ENCODE measurements around the gene ARL8A. TPM values are rescaled to one million over a fixed set of nuclear protein-coding genes. Genes with fewer than 3 reads are reported as not detected.

The ARL8A gene
- total and polyA plus RNA-seq, 10 donors: 16.2 to 104 (median 47.6) TPM

GRCh38 chr1:202107321-202107761, 37.2 kb downstream of the ARL8A start:
- intact Hi-C loops (cut with DNase I; ENCODE audit: low total_unique reads): no loop called here
- DNase-seq: no peak
- no peaks in the 10 kb centered on the region for H3K9me3 ChIP-seq
- H3K36me3 ChIP-seq: no peaks in the 10 kb centered on the region
- 60 to 81% (median 72%) methylated on average over 2 to 5 of the region's 5 CpGs for WGBS, 5 donors
- no peak overlapping the region for H3K4me3 ChIP-seq
- no peak overlapping the region for H3K27ac ChIP-seq
- peaks cover 0 to 7% (median 0%) of the 10 kb centered on the region in 6 donors for H3K4me1 ChIP-seq
- H3K27me3 ChIP-seq (replicated peaks in 1 of 7): no peaks in the 10 kb centered on the region
- TF ChIP-seq POLR2AphosphoS5 (IDR thresholded peaks at IDR 0.05) (no peak), POLR2A (IDR thresholded peaks at IDR 0.05) (no peak), CTCF (IDR thresholded peaks at IDR 0.05 in 8 of 11, conservative IDR thresholded peaks at IDR 0.05 in 3 of 11) (no peak)

GRCh38 chr1:202106340-202107254, 37.9 kb downstream of the ARL8A start:
- Histone ChIP-seq H3K4me3 (no peak overlapping the region), H3K4me1 (peaks cover 0 to 7% (median 0%) of the 10 kb centered on the region in 6 donors), H3K27ac (no peak overlapping the region), H3K27me3 (replicated peaks in 1 of 7) (no peaks in the 10 kb centered on the region), H3K9me3 (no peaks in the 10 kb centered on the region), H3K36me3 (no peaks in the 10 kb centered on the region)
- DNase-seq: no peak
- TF ChIP-seq POLR2AphosphoS5 (IDR thresholded peaks at IDR 0.05) (no peak), POLR2A (IDR thresholded peaks at IDR 0.05) (no peak), CTCF (IDR thresholded peaks at IDR 0.05 in 8 of 11, conservative IDR thresholded peaks at IDR 0.05 in 3 of 11) (no peak)
- WGBS, 5 donors: 74 to 86% (median 83%) methylated on average over 8 to 10 of the region's 10 CpGs
- intact Hi-C loops (cut with DNase I; ENCODE audit: low total_unique reads): no loop called here

GRCh38 chr1:202105571-202106339, 38.8 kb downstream of the ARL8A start:
- DNase-seq: no peak
- no peaks in the 10 kb centered on the region for H3K27me3 ChIP-seq (replicated peaks in 1 of 7)
- no peak overlapping the region for H3K27ac ChIP-seq
- no peak overlapping the region for H3K4me3 ChIP-seq
- WGBS, 5 donors: 61 to 77% (median 73%) methylated on average over 9 to 10 of the region's 10 CpGs
- H3K36me3 ChIP-seq: no peaks in the 10 kb centered on the region
- peaks cover 0 to 7% (median 0%) of the 10 kb centered on the region in 6 donors for H3K4me1 ChIP-seq
- intact Hi-C loops (cut with DNase I; ENCODE audit: low total_unique reads): no loop called here
- TF ChIP-seq POLR2A (IDR thresholded peaks at IDR 0.05): no peak
- no peak for TF ChIP-seq POLR2AphosphoS5 (IDR thresholded peaks at IDR 0.05)
- TF ChIP-seq CTCF (IDR thresholded peaks at IDR 0.05 in 8 of 11, conservative IDR thresholded peaks at IDR 0.05 in 3 of 11): no peak
- no peaks in the 10 kb centered on the region for H3K9me3 ChIP-seq

- peaks cover 0 to 7% (median 0%) of the 10 kb centered on the region in 6 donors for H3K4me1 ChIP-seq
- 84 to 95% (median 86%) methylated on average over 10 of the region's 10 CpGs for WGBS, 5 donors
- H3K27me3 ChIP-seq (replicated peaks in 1 of 7): no peaks in the 10 kb centered on the region
- intact Hi-C loops (cut with DNase I; ENCODE audit: low total_unique reads): no loop called here
- H3K4me3 ChIP-seq: no peak overlapping the region
- no peaks in the 10 kb centered on the region for H3K36me3 ChIP-seq
- no peaks in the 10 kb centered on the region for H3K9me3 ChIP-seq
- no peak for DNase-seq
- TF ChIP-seq POLR2A (IDR thresholded peaks at IDR 0.05): no peak
- no peak for TF ChIP-seq POLR2AphosphoS5 (IDR thresholded peaks at IDR 0.05)
- TF ChIP-seq CTCF (IDR thresholded peaks at IDR 0.05 in 8 of 11, conservative IDR thresholded peaks at IDR 0.05 in 3 of 11): no peak
- H3K27ac ChIP-seq: no peak overlapping the region
These were observed 40.5 kb downstream of the ARL8A start for GRCh38 chr1:202104073-202104472.
